Left cardiac atrium (tissue), 4 donors: ENCODE data around the gene DHRS9. TPM values are rescaled to one million over a fixed set of nuclear protein-coding genes. Genes with fewer than 3 reads are reported as not detected.

Source experiments
- ATAC-seq, 2 donors: fragments of 200-7000 bp; cut with Tn5 transposase; one replicate each; pipeline ENCODE4 v1.9.1; 2020; ENCODE audit warnings: mild to moderate bottlenecking in 2 of 2, moderate library complexity in 2 of 2
- DNase-seq: peaks from one replicate; pipeline ENCODE4 v3.0.0-alpha.2; 2020
- intact Hi-C, 2 donors: fragments of 100-400 bp; cut with DNase I; formaldehyde crosslinking; loops; one replicate each; pipeline versions ENCODE4 v1.14.1 to v1.15.1; 2022 to 2023
- total RNA-seq, 2 donors: library from RNA; stranded (reverse); fragmentation: NEBNext Ultra II Directional; extraction: Animal tissue kit (Norgen Biotek cat#: 25700); gene quantifications; one replicate each; pipeline ENCODE4 v1.2.1, GENCODE V29; 2021
- donor health status: DM: no; HTN: yes; CAD: no.
- donor health status: DM: no; HTN: yes; CAD: no; lungs with severe emphysema.
- donor health status: DM: yes; HTN: yes; CAD: no.
- donor health status: Dilated cardiomyopathy.

The DHRS9 gene
- total RNA-seq, 2 donors from 2014 or later: 47.6 to 76.9 TPM

DNA sequence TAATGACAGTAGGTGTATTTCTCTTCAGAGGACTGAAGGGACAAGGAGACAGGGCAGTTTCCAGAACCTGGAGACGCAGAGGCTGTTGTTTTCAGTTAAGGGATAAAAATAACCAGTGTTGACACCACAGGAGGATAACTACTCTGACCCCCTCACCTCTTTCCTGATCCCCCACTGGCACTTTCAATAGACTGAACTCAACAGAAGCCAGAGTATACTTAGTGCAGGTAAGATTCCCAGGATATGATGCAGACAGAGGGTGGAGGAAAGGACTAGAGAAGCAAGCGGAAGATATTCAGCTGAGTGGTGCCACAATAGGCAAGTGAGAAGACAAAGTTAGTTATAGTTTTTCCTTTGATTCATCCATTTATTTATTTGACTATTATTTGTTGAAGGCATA is 19.8 kb downstream of the DHRS9 start:
- ATAC-seq (no peak), DNase-seq (no peak)
- intact Hi-C loops: loop anchor here in 1 of 2 donors (5.0 kb wide), 1 partner anchor 122 kb away; no protein-coding TSS in a partner anchor

- intact Hi-C loops: no loop called here
- no peak for ATAC-seq
Measured at GRCh38 chr2:169090133-169090820, 20.9 kb downstream of the DHRS9 start.

GRCh38 chr2:169091256-169091655 is 21.9 kb downstream of the DHRS9 start:
- ATAC-seq (no peak), DNase-seq (no peak)
- intact Hi-C loops: no loop called here

More at GRCh38 chr2:169090133-169090820, 20.9 kb downstream of the DHRS9 start:
- no peak for DNase-seq

DNA sequence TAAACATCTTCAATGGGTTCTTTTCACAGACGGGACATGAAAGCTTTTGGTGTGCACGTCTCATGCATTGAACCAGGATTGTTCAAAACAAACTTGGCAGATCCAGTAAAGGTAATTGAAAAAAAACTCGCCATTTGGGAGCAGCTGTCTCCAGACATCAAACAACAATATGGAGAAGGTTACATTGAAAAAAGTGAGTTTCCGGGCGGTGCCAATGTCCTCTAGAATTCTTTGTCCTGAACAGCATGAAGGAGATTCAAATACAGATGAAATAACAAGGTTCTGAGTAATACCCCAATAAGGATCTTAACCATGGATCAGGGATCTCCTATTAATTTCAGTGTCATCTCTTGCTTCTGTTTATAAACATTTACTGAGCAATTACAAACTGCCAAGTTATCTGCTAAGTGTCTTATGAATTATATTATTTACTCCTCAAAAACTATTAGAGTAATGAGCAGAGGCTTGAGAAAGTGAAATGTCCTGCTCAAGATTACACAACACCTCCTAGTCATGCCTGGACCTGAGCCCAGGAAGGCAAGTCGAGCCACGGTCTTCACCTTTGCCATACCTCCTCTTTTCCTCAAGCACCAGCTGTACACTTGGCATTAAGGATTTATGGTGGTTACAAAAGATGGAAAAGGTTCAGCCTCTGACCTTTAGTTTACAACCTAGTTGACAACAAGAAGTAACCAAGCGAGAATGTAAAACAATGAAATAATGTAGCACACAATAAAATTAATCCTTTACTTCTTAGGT is 22.6 kb downstream of the DHRS9 start:
- peak; percentile 55 to 61 for ATAC-seq
- intact Hi-C loops: no loop called here

GRCh38 chr2:169093535-169093934 is 24.2 kb downstream of the DHRS9 start:
- intact Hi-C loops: no loop called here
- ATAC-seq (no peak), DNase-seq (no peak)

More for the DNA sequence above, 22.6 kb downstream of the DHRS9 start:
- no peak for DNase-seq

- DNase-seq: no peak
- intact Hi-C loops: no loop called here
- no peak for ATAC-seq
Measured at GRCh38 chr2:169094676-169095075, 25.3 kb downstream of the DHRS9 start.

GRCh38 chr2:169095621-169096105 is 26.3 kb downstream of the DHRS9 start:
- DNase-seq: no peak
- peak; percentile 32 to 80 for ATAC-seq
- intact Hi-C loops: no loop called here

DNA sequence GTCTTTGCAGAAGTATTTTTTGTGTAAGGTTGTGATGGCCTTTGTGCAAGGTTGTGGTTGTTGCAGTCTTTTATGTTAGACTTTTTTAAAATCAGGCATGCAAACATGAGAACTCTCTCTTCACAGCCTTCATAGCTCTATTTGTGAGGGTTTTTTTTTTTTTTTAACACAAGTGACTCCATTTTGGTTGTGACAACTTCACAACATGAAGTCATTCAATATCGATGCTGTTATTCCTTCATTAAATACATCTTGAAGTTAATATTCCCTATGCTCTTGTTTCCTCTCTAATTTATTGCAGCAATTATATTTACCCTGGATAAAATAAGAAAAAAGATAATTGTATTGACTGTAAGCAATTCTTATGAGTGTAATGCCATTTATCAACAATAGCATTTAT is 35.5 kb downstream of the DHRS9 start:
- intact Hi-C loops: no loop called here
- ATAC-seq (no peak), DNase-seq (no peak)

GRCh38 chr2:169105476-169105875 is 36.1 kb downstream of the DHRS9 start:
- intact Hi-C loops: no loop called here
- no peak for ATAC-seq
- no peak for DNase-seq

DNA sequence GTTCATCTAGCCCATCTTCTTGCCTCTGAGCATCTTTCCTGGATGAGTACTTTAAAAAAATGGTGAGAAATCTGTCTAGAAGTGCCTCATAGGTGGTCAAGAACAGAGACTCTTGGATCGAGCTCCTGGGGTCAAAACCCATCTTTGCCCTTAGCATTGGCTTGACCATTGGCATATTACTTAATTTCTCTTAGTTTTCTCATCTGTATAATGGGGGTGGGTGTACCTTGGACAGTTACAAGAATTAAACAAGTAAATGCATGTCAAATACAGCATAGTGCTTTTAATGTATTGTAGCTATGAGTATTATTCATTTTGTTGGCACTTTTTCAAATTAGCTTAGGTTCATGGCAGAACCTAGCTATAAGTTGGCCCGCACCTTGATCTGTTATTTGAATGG is 36.8 kb downstream of the DHRS9 start:
- no peak for DNase-seq
- no peak for ATAC-seq

GRCh38 chr2:169106563-169107545 is 37.5 kb downstream of the DHRS9 start:
- ATAC-seq: no peak
- intact Hi-C loops: no loop called here

More for the DNA sequence above, 36.8 kb downstream of the DHRS9 start:
- intact Hi-C loops: no loop called here

GRCh38 chr2:169107645-169108044 is 38.3 kb downstream of the DHRS9 start:
- peak; percentile 23 to 55 for ATAC-seq
- intact Hi-C loops: no loop called here
- DNase-seq: no peak

More at GRCh38 chr2:169106563-169107545, 37.5 kb downstream of the DHRS9 start:
- no peak for DNase-seq

- intact Hi-C loops: no loop called here
- DNase-seq: no peak
- ATAC-seq: peak in 1 of 2 donors; percentile 6
Measured at GRCh38 chr2:169108099-169108884, 38.9 kb downstream of the DHRS9 start.

- ATAC-seq (peak; percentile 76 to 84), DNase-seq (peak; percentile 79)
- intact Hi-C loops: loop anchor here in 1 of 2 donors (5.0 kb wide), 1 partner anchor 113 kb away; no protein-coding TSS in a partner anchor
Measured at GRCh38 chr2:169109502-169110409, 40.4 kb downstream of the DHRS9 start.

- intact Hi-C loops: loop anchor here in 1 of 2 donors (5.0 kb wide), 1 partner anchor 112 kb away; no protein-coding TSS in a partner anchor
- ATAC-seq (no peak), DNase-seq (no peak)
Measured at GRCh38 chr2:169110419-169110818, 41.1 kb downstream of the DHRS9 start.

DNA sequence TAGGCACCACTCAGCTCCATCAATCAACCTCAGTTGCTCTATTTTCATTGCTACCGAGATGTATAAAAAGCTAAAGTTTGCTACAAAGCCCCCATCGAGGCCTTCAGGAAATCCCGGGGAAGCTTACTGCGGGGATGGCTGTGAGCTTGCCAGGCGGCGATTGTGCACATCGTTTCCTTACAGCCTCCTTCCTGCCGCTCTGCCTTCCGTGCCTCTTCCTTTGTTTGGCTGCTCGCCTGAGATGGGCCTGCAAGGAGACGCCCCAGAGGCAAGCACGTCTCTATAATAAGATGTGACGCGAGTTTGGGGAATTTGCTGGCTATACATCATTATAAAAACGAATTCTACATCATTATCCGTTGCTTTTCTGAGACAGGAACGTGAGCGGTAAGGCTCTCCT is 41.6 kb downstream of the DHRS9 start:
- ATAC-seq: no peak
- no peak for DNase-seq
- intact Hi-C loops: loop anchor here in 1 of 2 donors (5.0 kb wide), 1 partner anchor 111 kb away; no protein-coding TSS in a partner anchor

DNA sequence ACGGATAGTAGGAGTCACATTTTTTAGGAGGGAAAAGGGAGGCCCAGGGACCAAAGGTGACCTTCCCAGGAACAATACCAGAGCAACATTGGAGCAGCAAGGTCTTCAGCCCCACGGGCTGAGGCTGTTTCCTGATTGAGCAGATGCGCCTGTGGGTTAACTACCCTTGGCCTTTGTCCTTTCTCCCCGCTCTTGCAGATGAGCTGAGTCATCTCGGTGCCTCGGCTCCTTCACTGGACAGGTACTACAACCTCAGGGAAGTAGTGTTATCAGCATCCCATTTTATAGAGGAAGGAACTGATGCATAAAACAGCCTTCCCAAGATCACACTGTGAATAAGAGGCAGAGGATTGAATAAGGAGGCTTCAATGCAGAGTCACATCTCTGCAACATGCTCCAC is 43.5 kb downstream of the DHRS9 start:
- intact Hi-C loops: loop anchor here in 1 of 2 donors (5.0 kb wide), 1 partner anchor 109 kb away; no protein-coding TSS in a partner anchor
- ATAC-seq: no peak

More for the DNA sequence above, 43.5 kb downstream of the DHRS9 start:
- no peak for DNase-seq
